Metanephros (tissue), 2 donors: ENCODE data around the gene CDKN1C. TPM values are rescaled to one million over a fixed set of nuclear protein-coding genes. Genes with fewer than 3 reads are reported as not detected.

ENCODE experiments used
- small RNA-seq: library from RNA; depleted of rRNA; stranded (forward); fragments of <200 nt; gene quantifications from one replicate; pipeline ENCODE3, GENCODE V24; 2014; ENCODE audit warnings: low replicate concordance
- total RNA-seq: library from RNA; depleted of rRNA; stranded (reverse); fragments of >200 nt; gene quantifications from one replicate; pipeline ENCODE4 v1.2.3, GENCODE V29; 2014

The CDKN1C gene
- total RNA-seq = 286 TPM

DNA sequence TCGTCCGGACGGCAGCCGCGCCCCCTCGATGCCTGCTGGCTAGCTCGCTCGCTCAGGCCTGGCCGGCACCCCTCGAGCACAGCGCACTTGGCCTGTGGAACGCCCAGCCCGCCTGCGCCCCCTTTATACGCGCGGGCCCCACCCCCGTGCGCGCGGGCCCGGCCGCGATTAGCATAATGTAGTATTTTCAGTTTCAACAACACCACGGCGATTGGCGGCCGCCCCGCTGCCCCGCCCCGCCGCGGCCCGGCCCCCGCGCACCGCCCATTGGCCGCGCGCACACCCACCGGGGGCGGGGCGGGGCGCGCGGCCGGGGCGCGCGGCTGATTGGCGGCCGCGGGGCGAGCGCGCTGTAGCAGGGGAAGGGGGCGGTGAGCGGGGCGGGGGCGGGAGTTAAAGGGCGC lies at the start of gene CDKN1C:
Gene CDKN1C, minus strand, starts transcription at position 98 of the 404 bp plus-strand sequence. CDS start 319 bp downstream, outside the sequence.

DNA sequence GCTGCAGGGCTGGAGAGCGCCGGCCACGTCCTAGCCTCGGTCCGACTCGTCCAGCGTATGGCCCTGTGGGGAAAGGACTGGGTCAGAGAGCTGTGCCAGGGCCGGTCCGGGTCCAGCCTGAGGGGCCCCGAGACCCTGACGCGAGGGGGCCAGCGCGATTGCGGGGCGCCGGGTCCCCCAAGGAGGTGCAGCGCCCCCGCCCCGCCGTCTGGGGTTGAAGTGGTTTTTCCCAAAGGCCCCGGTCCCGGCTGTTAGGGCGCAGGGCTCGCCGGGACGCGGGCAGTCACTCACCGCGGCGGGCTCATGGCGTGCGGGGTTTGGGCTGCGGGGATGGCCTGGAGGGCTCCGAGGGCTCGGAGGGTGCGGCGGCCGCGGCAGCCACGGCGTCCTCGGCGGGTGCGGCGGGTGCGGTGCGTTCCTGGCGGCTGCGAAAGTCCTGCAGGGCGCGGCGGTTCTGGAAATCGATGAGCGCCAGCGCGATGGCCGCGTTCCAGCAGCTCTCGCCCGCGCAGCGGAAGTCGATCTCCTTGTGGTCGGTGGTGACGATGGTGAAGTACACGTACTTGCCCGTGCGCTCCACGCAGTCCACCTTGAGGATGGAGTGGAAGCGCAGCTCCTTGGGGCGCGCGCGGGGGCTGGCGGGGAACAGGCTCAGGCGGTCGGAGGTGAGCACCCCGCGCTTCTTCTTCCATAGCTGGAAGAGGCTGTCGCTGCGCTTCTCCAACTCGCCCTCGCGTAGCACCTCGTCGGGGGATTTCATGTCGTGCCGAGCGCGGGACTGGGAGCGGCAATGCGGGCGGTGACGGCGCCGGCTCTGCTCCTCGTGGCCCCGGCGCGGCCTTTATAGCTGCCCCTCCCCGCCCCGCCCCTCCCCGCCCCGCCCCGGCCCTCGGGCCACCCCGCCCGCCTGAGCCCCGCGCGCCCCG lies 43.3 kb upstream of the CDKN1C start, which contains the start of gene PHLDA2:
Gene PHLDA2, minus strand, starts transcription at position 816 of the 926 bp plus-strand sequence. Its CDS starts 56 bp downstream, at position 760.

Small RNAs within 50 kb of the gene (small RNA-seq; reads per million reads assigned to genes)
- not detected for gene AC013791.1

Other genes starting within 250 kb of the CDKN1C start
- 11.5 TPM for gene KCNQ1OT1, start 185.8 kb downstream of the CDKN1C start, total RNA-seq
- gene PHLDA2, start 43.6 kb upstream of the CDKN1C start, total RNA-seq = 6.2 TPM
- 148 TPM for gene NAP1L4, start 106.6 kb upstream of the CDKN1C start, total RNA-seq
- 21.0 TPM for gene CARS1, start 171.6 kb upstream of the CDKN1C start, total RNA-seq